ENCODE results near the gene DOCK4.

DOCK4 gene

DNA sequence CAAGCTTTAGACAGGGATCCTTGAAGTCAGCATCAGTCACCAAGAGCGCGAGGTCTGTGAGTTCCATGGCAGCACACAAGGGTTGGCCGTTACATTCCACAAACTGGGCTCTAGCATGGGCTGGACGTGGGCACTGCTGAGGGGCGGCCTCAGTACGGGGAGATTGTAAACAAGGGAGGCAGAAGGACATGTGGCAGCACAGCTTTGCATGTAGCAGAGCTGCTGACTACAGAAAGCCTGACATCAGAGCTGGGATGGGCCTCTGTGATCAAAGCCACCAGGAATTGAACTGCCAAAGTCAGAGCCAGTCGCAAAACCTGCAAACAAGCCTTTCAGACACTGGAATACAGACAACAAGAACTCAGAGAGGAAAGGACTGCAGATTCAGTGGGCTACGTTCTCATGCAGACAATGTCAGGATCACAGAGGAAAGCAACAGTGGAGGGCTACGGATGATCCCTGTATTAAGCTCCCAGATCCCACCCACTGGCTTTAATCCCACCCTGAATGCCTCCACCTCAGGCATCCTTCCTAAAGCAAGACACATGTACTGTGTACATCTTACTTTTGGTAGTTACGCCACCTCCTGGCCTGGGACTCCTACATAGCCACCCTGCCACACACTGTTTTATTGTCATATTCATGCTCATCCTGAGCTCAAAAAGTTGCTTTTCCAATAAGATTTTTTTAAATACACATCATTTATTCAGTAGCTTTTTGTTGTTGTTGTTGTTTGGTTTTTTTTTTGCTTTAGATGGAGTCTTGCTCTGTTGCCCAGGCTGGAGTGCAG is 352.8 kb downstream of the DOCK4 start:
- no peak for DNase-seq (ENCODE audit: low spot score)

DNA sequence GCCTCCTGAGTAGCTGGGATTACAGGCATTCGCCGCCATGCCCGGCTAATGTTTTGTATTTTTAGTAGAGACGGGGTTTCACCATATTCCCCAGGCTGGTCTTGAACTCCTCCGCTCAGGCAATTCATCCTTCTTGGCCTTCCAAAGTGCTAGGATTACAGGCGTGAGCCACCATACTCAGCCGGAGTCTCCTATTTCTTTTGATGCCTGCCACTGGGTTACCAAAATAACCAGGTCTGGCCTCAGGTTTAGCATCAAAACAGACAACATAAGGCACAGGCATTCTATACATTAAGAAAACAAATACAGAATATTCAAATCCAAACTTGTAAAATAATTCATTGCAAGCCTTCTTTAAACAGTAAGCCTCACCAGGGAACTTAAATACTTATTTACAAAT is 354.1 kb downstream of the DOCK4 start:
- no peak for DNase-seq (ENCODE audit: low spot score)

DNA sequence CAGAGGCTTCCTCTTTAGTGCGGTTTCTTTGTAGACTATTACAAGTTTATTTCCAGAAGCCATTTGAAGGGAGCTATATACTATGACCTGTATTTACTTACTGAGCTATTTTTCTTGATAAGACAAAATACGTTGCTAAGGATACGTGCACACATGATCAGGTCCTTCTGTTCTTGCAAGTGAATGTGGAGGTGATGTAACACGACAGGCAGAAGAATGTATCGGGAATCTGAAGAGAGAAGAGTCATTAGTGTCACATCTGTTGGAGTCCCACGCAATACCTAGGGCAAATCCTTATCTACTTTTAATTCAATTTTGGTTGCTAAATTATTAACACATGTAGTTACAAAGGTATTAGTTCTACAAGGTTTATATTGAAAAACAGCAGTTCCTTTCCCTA is 359.3 kb downstream of the DOCK4 start:
- DNase-seq (ENCODE audit: low spot score): no peak

DNA sequence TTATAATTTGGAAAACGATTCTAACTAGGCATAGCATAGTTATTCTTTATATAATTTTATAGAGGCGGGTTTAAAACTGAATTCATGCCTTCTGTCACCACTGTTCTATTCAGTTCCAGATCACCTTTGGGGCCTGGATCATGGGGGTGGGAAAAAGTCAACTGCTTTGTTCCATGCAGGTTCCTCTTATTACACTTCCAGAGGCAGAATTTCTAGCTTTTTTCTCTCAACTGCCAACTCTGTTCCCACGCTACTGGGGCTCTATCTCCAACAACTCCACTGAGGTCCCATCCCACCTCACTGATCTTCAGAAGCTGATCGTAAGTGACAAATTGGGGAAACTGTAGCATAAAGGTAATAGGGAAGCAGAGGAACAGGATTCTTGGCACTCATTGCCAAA is 360.3 kb downstream of the DOCK4 start:
- DNase-seq (ENCODE audit: low spot score): no peak

DNA sequence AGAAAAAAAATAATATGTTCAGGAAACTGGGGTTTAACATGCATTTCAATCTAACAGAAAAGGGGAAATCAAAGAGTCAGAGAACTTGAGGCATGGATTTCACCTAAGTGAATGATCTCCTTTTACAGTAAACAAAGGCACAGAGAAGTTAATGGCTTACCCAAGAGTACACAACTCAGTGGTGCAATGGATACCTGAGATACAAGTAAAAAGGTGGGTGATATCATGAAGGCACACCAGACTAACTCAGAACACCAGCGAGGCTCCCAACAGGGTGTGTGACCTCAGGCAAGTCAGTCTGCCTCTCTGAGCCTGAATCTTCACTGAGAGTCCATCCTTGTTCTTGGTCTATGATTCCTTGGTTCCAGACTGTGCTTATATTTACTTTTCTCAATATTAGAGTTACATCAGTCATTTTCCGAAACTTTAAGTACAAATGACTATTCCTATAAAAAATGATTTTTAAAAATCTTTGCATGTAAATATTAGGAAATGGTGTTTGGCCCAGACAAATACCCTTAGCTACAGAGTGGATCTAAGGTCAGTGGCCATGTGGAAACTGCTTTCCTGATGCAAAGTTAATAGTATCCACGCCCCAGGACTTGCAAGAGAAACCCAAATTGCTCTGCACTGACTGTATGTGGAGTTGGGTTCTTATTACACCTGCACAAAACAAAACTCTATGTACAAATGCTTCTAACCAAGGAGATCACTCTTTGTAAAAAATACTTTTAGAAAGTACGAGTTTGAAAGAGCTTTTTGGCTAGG is 361.1 kb downstream of the DOCK4 start:
- DNase-seq (ENCODE audit: low spot score): no peak

DNA sequence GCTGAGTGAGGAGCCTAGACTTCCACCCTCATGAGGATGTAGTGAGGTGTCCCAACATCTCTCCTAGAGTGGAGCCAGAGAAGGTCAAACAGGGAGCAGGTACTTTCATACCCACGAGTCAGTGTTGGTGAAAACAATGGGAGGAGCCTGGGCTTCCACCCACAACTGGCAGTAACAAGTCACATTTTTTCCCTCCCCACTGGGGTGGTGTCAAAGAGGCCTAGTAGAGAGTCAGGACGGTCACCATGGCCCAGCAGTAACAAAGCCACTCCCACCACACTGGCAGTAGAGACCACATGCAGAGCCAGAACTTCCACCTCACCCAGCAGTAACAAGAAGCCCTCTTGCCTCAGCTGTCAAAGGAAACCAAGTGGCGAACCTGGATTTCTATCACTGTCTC is 363.7 kb downstream of the DOCK4 start:
- DNase-seq (ENCODE audit: low spot score): no peak

DNA sequence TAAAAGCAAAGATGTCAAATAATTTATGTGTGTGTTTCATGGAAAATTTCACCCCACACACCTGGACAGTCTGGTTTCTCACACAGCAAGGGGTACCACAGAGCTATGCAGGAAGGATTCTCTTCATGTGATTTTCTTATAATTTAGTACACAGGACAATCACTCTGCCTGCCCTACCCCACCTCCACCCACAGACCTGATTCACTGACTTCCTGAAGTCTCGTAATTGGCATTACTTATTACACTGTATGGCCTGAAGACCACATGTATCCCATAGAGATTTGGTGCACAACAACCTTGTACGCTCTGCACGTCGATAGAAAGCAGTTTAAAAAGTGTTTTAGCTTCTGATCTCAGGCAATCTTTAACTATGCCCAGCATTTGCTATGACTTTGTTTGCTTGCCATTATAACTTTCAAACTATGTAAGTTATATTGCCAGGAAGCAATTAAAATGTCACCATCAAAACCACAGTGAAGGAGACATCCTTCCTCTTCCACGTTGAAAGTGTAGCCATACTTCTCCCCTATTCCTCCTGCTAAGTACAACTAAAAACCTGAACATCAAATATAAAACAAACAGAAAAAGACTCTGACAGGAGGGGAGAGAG is 364.5 kb downstream of the DOCK4 start:
- DNase-seq (ENCODE audit: low spot score): no peak

DNA sequence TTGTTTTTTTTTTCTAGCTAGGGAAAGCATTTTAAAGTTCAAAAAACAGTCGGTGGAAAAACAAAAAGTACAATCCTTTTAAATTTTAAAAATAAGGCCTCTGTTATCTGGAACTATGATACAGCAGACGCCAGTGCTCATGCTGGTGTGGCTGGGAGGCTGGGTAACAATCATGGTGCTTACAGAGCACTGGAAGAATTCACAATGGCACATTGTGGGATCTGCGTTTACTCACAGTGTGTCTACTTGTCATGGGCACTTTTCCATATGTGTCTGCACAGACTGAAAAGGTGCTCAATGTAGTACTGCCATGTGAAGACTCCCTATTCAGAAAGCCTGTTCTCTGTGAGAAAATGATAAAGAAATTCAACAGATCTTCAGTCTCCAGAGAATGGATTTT is 365.7 kb downstream of the DOCK4 start:
- no peak for DNase-seq (ENCODE audit: low spot score)

DNA sequence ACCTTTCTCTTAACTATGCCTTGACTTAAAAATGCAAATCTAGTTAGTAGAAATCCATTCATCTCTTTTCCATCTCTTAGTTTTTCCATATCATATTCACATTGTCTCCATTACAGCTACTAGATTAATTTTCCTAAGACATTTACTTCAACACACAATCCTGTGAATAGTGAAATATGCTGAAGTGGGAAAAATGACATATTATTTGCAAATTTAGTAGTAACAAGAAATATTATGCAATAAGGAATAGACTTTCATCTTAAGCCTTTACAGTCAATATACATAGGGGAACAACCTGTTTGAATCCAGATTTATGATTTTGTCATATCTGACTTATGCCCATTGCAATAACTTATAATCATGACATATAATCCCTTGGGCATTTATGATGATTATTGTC is 366.9 kb downstream of the DOCK4 start:
- DNase-seq (ENCODE audit: low spot score): no peak

DNA sequence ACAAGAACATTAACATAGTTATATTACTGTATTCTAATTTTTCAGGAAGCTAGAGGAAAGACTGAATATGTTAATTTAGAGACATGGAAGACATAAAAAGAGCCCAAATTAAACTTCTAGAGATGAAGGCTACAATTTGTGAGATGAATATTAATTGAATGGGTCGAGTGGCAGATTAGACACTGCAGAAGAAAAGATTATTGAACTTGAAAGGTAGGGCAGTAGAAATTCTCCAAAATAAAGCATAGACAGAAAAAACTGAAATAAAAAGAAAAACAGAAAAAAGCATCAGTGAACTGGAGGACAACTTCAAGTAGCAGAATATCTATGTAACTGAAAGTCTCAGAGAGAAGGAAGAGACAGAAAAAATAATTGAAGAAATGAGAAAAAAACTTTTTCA is 369.6 kb downstream of the DOCK4 start:
- DNase-seq (ENCODE audit: low spot score): no peak

DNA sequence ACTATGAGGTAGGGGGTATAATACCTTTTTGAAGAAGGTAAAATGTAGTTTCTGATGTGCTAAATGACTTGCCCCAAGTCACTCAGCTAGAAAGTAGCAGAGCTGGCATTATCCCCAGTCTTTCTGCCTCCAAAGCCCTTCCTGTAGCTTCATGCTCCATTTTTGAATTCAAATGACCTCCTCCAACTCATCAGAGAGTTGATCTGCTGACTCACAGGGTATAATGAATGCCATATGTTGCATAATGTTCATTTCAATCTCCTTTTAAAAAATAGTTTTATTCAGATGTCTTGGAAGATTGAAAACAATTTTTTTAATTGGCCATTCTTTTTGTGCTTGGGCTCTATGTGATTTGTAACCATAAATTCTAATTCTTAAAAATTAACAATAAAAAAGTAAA is 371.1 kb downstream of the DOCK4 start:
- DNase-seq (ENCODE audit: low spot score): no peak

DNA sequence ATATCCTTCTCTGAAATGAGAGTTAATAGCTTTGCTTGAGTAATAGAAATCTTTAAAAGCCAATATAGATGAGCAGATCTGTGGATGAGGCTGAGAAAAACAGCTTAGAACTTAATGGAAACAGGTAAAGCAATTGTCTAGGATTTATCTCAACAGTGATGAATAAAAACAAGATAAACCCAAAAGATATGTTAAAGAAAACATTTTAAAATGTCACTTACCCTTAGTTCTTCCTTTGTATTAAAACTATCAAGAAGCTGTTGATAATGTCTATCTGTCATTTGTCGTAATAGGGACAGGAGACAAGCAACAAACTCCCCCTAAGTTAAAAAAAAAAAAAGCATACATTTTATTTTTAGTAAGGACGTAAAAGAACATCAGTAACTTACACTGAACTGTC is 371.8 kb downstream of the DOCK4 start:
- no peak for DNase-seq (ENCODE audit: low spot score)

DNA sequence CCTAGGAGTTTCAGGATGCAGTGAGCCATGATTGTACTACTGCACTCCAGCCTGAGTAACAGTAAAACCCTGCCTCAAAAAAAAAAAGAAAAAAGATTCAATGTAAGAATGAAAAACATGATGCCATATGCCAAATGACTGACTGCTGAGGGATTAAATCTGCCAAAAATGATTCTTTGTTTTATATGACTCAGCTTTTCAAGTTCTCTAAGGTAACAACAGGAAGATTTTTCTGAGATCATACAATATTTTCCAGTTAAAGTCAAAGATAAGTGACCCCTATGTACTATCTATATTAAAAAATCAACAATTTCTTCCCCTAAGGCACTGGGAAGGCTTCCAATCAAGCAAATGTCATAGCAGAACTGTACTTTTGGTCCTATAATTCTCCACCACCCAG is 372.7 kb downstream of the DOCK4 start:
- DNase-seq (ENCODE audit: low spot score): no peak

DNA sequence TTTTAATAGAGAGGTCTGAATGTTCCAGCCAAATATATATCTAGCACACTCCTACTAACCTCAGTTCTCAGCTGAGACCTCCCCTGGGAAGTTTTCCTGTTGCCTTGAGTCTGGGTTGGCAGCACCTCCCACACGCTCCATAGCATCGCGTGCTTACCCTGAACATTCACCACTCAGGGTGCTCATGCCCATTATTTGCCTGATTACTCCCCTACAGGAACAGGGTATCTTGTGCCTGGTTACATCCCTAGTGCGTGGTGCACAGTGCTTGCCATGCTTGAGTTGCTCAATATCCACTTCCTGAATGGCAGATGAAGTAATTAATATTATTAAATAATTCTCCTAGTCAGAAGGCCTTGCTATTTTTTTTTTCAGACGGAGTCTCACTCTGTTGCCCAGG is 374.0 kb downstream of the DOCK4 start:
- no peak for DNase-seq (ENCODE audit: low spot score)

DNA sequence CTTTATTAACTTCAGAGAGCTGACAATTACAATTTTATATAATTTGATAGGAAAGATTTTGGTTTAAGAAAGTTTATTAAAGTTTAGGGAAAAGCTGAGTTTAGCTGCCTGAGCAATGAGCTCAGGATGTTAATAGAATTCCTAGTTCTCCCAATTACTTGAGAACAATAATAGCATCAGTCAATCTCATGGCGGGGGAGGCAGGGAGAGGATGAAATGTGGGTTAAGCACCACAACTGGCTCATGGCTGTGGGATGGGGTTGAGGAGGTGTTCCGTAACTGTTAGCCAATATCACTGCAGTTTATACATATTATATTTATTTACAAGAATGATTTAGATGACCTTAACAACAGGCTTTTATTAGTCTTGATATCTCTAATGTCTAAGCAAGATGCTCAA is 377.0 kb downstream of the DOCK4 start:
- DNase-seq (ENCODE audit: low spot score): no peak

DNA sequence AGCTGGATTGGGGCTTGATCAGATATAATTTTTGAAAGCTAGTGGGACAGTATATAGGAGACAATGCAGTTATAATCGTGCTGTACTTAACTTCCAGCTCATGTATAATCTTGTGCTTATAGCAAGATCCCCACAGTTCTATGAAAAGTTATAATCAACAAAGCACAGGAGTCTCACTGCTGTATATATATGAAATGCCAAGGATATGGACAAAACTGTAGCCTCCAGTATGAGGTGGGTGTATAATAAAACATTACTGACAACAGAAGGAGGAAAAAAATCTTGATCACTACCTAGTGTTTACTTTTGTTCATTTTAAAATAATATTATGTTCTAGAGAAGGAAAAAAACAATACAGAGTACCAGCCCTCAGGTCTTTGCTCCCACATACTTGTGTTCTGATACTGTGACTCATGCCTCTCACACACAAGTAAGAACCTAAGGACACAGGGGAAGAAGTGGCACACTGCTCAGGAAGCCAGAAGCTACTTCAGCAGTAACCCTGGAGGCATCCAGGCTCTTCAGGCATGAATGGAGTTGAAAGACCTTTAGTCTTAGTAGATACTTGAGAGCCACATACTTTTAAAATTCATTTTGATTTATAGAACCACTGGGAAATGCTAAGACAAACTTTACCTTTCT is 378.2 kb downstream of the DOCK4 start:
- no peak for DNase-seq (ENCODE audit: low spot score)

DNA sequence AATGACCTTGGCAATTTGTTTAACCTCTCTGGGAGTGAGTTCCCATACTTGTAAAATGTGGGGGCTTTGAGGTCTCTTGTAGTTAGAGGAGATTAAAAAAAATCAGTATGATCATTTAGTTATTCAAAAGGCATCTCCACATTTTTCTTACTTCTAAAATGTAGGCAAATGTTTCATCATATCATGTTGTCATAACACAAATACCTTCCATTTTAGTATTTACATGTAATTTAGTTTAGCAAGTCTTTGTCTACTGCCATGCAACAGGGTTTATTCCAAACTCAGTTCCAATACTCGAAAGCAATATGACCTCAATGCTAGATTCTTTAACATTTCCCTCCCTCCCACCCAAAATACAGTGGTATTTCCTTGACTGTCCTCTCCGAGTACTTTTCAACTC is 381.2 kb downstream of the DOCK4 start:
- DNase-seq (ENCODE audit: low spot score): no peak

DNA sequence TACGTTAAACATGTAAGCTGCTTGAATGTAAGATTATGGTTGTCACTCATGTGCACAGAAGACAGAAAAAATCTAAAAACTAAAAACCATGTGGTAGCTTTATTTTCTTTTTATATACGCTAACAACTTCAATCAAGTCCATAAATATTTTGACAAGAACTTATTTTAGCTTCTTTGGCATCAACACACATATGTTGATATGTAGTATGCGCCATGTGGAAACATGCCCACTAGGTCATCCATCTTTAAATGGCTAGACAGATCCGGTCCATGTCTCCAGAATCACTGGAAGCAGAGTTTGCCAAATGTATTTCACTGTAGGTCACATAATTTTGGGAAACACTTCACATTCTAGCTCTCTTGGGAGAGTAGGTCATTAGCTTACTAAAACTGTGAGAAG is 382.4 kb downstream of the DOCK4 start:
- DNase-seq (ENCODE audit: low spot score): no peak

DNA sequence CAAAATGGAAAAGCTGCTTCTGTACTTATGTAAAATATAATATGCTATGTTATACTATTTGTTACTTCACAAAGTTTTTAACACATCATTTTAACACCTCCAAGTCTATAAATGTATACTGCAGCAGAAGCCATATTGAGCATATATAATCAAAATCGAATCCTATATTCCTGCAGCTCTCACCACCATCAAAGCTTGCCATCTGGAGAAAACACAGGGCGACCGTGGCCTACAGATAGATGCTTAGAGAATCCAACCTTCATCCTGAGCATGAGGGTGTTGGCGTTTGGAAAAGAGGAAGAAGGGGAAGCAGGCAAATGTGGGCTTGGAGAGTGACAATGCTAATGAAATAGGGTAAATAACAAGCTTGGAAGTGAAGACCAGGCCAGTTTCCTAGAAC is 385.2 kb downstream of the DOCK4 start:
- no peak for DNase-seq (ENCODE audit: low spot score)

DNA sequence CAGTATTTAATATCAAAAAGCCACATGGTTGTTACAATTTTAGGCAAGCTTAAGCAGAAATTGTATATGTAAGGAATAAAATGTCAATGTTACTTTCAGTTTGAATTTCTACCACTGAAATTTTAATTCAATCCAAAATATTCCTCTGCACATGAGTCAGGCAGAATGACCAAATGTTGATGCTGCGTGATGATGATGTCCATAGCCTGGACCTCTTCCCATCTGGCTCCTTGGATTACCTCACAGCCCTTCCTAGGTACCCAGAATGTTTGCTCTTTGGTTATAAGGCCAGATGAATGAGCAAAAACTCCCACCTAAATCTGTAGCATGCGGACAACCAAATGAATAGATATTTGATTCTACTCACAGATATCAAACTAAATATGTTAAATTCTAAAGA is 385.6 kb downstream of the DOCK4 start:
- DNase-seq (ENCODE audit: low spot score): no peak

DNA sequence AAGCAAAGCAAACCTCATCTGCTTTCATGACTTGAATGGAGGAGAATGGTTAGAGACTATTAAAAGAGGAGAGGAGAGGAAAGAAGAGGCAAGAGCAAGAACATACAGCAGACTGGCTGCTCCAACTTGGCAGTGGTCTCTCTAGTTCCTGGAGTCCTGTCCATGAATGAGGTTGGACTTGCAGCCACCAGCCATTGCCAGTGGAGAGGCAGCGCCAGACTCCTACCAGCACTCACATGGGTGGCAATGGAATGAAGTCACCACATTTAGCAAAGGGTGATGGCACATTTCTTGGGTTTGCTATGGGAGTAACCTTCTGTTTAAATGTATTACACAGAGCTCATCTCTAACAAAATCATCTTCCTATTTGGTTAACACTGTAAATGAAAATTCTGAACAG is 386.1 kb downstream of the DOCK4 start:
- DNase-seq (ENCODE audit: low spot score): no peak

DNA sequence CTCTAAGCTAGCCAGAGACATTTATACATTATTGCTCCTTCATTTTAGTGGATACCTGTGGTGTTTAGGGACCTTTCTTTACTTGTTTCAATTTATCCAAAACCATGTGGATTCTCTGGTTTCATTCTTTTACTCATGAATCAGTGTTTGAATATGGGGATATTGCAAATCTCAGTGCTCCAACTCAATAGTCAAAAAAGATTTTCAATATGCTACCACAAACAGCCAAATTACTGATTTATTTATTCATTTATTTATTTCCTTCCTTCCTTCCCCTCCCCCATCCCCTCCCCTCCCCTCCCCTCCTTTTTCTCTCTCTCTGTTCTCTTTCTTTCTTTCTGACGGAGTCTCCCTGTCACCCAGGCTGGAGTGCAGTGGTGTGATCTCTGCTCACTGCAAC is 390.8 kb downstream of the DOCK4 start:
- DNase-seq (ENCODE audit: low spot score): no peak

DNA sequence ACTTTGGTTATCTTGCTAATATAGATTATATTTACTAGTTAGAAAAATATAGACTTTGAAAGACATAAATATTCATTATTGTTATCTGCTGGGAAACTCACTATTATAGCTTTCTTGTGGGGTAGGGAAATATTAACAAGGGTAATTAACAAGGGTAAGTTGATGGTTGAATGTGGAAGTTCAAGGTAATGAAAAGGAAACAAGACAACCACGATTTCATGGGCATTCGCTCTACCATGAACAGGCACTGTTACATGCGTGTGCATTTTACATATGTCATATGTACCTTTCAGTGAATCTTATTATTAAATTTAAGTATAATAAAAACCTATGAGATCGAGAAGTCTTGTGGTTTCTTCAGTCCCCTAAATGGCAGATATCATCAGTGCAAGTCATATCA is 392.9 kb downstream of the DOCK4 start:
- no peak for DNase-seq (ENCODE audit: low spot score)

All from left forelimb (tissue), 1 donor.